B cell (primary cell): ENCODE measurements around the gene THRA. TPM values are rescaled to one million over a fixed set of nuclear protein-coding genes. Genes with fewer than 3 reads are reported as not detected.

Experiments used
- ATAC-seq: fragments of 200-7000 bp; cut with Tn5 transposase; one replicate; pipeline ENCODE4 v1.10.0; 2021; ENCODE audit warnings: low read depth, mild to moderate bottlenecking, moderate number of reproducible peaks, moderate library complexity
- CTCF ChIA-PET: fragments of 350-600 bp; sonication (Branson Sonifier 250); formaldehyde crosslinking; loops from one replicate; lab custom pipeline; 2021; ENCODE audit warnings: antibody characterized with exemption, inconsistent platforms; lab: Charles Lee
- POLR2A ChIA-PET: fragments of 350-600 bp; sonication (Branson Sonifier 250); formaldehyde crosslinking; loops from one replicate; lab custom pipeline; 2021; ENCODE audit warnings: antibody characterized with exemption; lab: Charles Lee
- DNase-seq: peaks from one replicate; pipeline ENCODE4 v3.0.0; 2013
- H2AFZ ChIP-seq: 2 replicates; pipeline ENCODE4 v1.6.1; 2012; ENCODE audit warnings: mild to moderate bottlenecking, low read depth, low read length; ENCODE audit not compliant: insufficient read depth, poor library complexity, severe bottlenecking
- H3K27ac ChIP-seq, 2 donors: 1 replicate in 1 of 2; 2 replicates in 1 of 2; pipeline ENCODE4 v1.5.1; 2012 to 2013; ENCODE audit warnings: low read length in 2 of 2, mild to moderate bottlenecking in 2 of 2, moderate library complexity in 1 of 2
- H3K27me3 ChIP-seq, 4 experiments: fragments of 200-600 bp in 1 of 4; sonication (generic) in 1 of 4; replicated peaks in 1 of 4; 1 replicate in 2 of 4; 2 replicates in 2 of 4; pipeline versions ENCODE4 v1.6.1 to v1.7.0; 2013 to 2016; ENCODE audit warnings: low read length in 3 of 4, mild to moderate bottlenecking in 2 of 4, mixed read lengths in 1 of 4, moderate library complexity in 1 of 4; ENCODE audit not compliant: insufficient read depth in 4 of 4, control insufficient read depth in 3 of 4; ENCODE audit errors: control extremely low read depth in 1 of 4
- H3K36me3 ChIP-seq, 2 experiments: replicated peaks in 1 of 2; 1 replicate in 1 of 2; 2 replicates in 1 of 2; pipeline versions ENCODE4 v1.6.1 to v1.7.1; 2013; ENCODE audit warnings: low read length in 1 of 2; ENCODE audit not compliant: insufficient read depth in 2 of 2, control insufficient read depth in 1 of 2; ENCODE audit errors: control extremely low read depth in 1 of 2, extremely low read depth in 1 of 2
- H3K4me1 ChIP-seq, 2 donors: fragments of 200-600 bp in 1 of 2; sonication (generic) in 1 of 2; 1 replicate in 1 of 2; 2 replicates in 1 of 2; pipeline versions ENCODE4 v1.5.1 to v1.6.1; 2013 to 2017; ENCODE audit warnings: low read length in 2 of 2; ENCODE audit not compliant: control insufficient read depth in 2 of 2, insufficient read depth in 2 of 2
- H3K4me2 ChIP-seq: replicated peaks from 2 replicates; pipeline ENCODE3; 2012; ENCODE audit warnings: mild to moderate bottlenecking, low read depth, low read length; ENCODE audit not compliant: poor library complexity, severe bottlenecking
- H3K4me3 ChIP-seq, 5 experiments: fragments of 200-600 bp in 1 of 5; sonication (generic) in 1 of 5; 1 replicate in 3 of 5; 2 replicates in 2 of 5; pipeline versions ENCODE4 v1.5.1 to v1.7.0; 2011 to 2016; ENCODE audit warnings: low read length in 4 of 5, mild to moderate bottlenecking in 4 of 5, low read depth in 2 of 5, control low read depth in 1 of 5, moderate library complexity in 1 of 5; ENCODE audit not compliant: insufficient read depth in 1 of 5; ENCODE audit errors: control extremely low read depth in 1 of 5, extremely low read depth in 1 of 5
- H3K79me2 ChIP-seq: fragments of 200-600 bp; sonication (generic); one replicate; pipeline ENCODE4 v1.6.0; 2016; ENCODE audit warnings: low read length; ENCODE audit not compliant: control insufficient read depth, insufficient read depth
- H3K9ac ChIP-seq: fragments of 200-600 bp; sonication (generic); 2 replicates; pipeline ENCODE4 v1.6.1; 2017; ENCODE audit warnings: mild to moderate bottlenecking, low read length, moderate library complexity
- H3K9me3 ChIP-seq, 3 donors: one replicate each; pipeline versions ENCODE4 v1.6.1 to v1.7.1; 2013; ENCODE audit warnings: low read length in 2 of 3; ENCODE audit not compliant: control insufficient read depth in 2 of 3, insufficient read depth in 1 of 3; ENCODE audit errors: control extremely low read depth in 1 of 3
- H4K20me1 ChIP-seq: 2 replicates; pipeline ENCODE4 v1.6.0; 2012; ENCODE audit warnings: mild to moderate bottlenecking, low read length; ENCODE audit not compliant: insufficient read depth, control insufficient read depth, poor library complexity, severe bottlenecking
- H3K27ac Mint-ChIP-seq: one replicate; pipeline ENCODE4 v1.8.0; 2021; ENCODE audit warnings: mixed read lengths
- H3K27me3 Mint-ChIP-seq: one replicate; pipeline ENCODE4 v1.8.0; 2021; ENCODE audit warnings: mixed read lengths
- H3K4me1 Mint-ChIP-seq: one replicate; pipeline ENCODE4 v1.8.0; 2021; ENCODE audit warnings: mixed read lengths
- H3K4me3 Mint-ChIP-seq: one replicate; pipeline ENCODE4 v1.8.0; 2021; ENCODE audit warnings: mixed read lengths
- H3K9me3 Mint-ChIP-seq: one replicate; pipeline ENCODE4 v1.8.0; 2022; ENCODE audit warnings: mixed read lengths; ENCODE audit not compliant: insufficient read depth
- CTCF ChIP-seq: fragments of 200-600 bp; IDR thresholded peaks from one replicate; pipeline ENCODE4 v1.8.0; 2022; ENCODE audit warnings: antibody characterized with exemption, mild to moderate bottlenecking
- EZH2 ChIP-seq: IDR thresholded peaks from 2 replicates; pipeline ENCODE4 v1.6.1; 2012; ENCODE audit warnings: borderline replicate concordance, low read depth, mild to moderate bottlenecking, moderate library complexity, low read length; ENCODE audit not compliant: insufficient read depth, poor library complexity, severe bottlenecking
- WGBS: methylation state at CpG from one replicate; pipeline ENCODE4 v1.1.5; 2013; ENCODE audit warnings: missing lambda C conversion rate; ENCODE audit not compliant: insufficient coverage; 5-methylcytosine and 5-hydroxymethylcytosine counted together
- intact Hi-C: fragments of 100-400 bp; cut with micrococcal nuclease; formaldehyde crosslinking; loops from one replicate; pipeline ENCODE4 v1.10.0; 2022
- polyA plus RNA-seq: library from polyadenylated mRNA; depleted of rRNA; stranded (reverse); fragments of >200 nt; gene quantifications from 2 replicates; pipeline ENCODE4 v1.2.3, GENCODE V29; 2012
- total RNA-seq, 2 donors: library from RNA; stranded (reverse); fragments of 120-200 nt in 1 of 2; gene quantifications; 1 replicate in 1 of 2; 2 replicates in 1 of 2; pipeline versions ENCODE4 v1.2.3 to v1.2.4, GENCODE V29; 2013 to 2022

THRA gene
- total and polyA plus RNA-seq, 2 donors (not counting 1 experiment from before 2014, with no cell fraction given) = 8.0 to 17.1 TPM

- DNase-seq (no peak), ATAC-seq (no peak)
- CTCF ChIA-PET = interaction anchor here (1.0 to 7.7 kb wide), 9 partner anchors 11 to 480 kb away, joined by 3 to 111 read pairs (median 8); partner anchors contain the start of genes CASC3, MED24 and THRA
- H3K4me3 Mint-ChIP-seq = peak overlapping the region; percentile 77
- TF ChIP-seq EZH2 = no peak
- H3K27me3 Mint-ChIP-seq = no peaks in the 10 kb centered on the region
- Histone ChIP-seq H3K9ac (peak overlapping the region; percentile 77), H3K4me1 (peaks cover 45 to 51% of the 10 kb centered on the region in 2 donors), H3K27me3 (no peaks in the 10 kb centered on the region), H3K9me3 (peaks cover 0 to 14% (median 0%) of the 10 kb centered on the region in 3 donors), H3K27ac (no peak overlapping the region), H3K4me2 (peak overlapping the region; percentile 90), H4K20me1 (no peaks in the 10 kb centered on the region), H2AFZ (peak overlapping the region; percentile 70), H3K4me3 (peak overlapping the region in 1 of 5 experiments; percentile 91), H3K79me2 (no peaks in the 10 kb centered on the region), H3K36me3 (peaks cover 0 to 9% of the 10 kb centered on the region in 2 experiments)
- intact Hi-C loops = no loop called here
- H3K27ac Mint-ChIP-seq = peak overlapping the region; percentile 54
- 63% methylated on average over 3 of the region's 16 CpGs for WGBS
- peaks cover 66% of the 10 kb centered on the region for H3K4me1 Mint-ChIP-seq
- H3K9me3 Mint-ChIP-seq = no peaks in the 10 kb centered on the region
- POLR2A ChIA-PET = interaction anchor here (0.8 to 1.3 kb wide), 5 partner anchors 15 to 39 kb away, joined by 3 to 7 read pairs (median 3); partner anchors contain the start of genes CASC3, MSL1 and THRA
Measured at GRCh38 chr17:40101367-40102210, 38.8 kb downstream of the THRA start.

GRCh38 chr17:40103071-40103661, 40.4 kb downstream of the THRA start:
- ATAC-seq (no peak), DNase-seq (no peak)
- no peaks in the 10 kb centered on the region for H4K20me1 ChIP-seq
- no peak overlapping the region for H3K27ac ChIP-seq
- intact Hi-C loops = no loop called here
- Mint-ChIP-seq H3K4me3 (no peak overlapping the region), H3K27ac (no peak overlapping the region), H3K4me1 (peaks cover 65% of the 10 kb centered on the region), H3K27me3 (no peaks in the 10 kb centered on the region), H3K9me3 (no peaks in the 10 kb centered on the region)
- no peak overlapping the region for H3K4me2 ChIP-seq
- H3K4me1 ChIP-seq = peaks cover 45 to 51% of the 10 kb centered on the region in 2 donors
- no peak overlapping the region for H3K4me3 ChIP-seq
- whole genome bisulfite sequencing = 91% methylated on average over 1 of the region's 3 CpGs
- ChIA-PET CTCF (interaction anchor here (0.6 to 7.2 kb wide), 9 partner anchors 9 to 90 kb away, joined by 3 to 111 read pairs (median 4); partner anchors contain the start of gene CASC3), POLR2A (interaction anchor here (0.5 kb wide), 1 partner anchor 53 kb away, joined by 6 read pairs; no protein-coding TSS in a partner anchor)
- no peak overlapping the region for H2AFZ ChIP-seq
- H3K36me3 ChIP-seq = no peaks in the 10 kb centered on the region
- no peaks in the 10 kb centered on the region for H3K27me3 ChIP-seq
- H3K9ac ChIP-seq = no peak overlapping the region
- H3K9me3 ChIP-seq = peaks cover 0 to 9% (median 0%) of the 10 kb centered on the region in 3 donors
- H3K79me2 ChIP-seq = no peaks in the 10 kb centered on the region
- no peak for TF ChIP-seq CTCF
- no peak for TF ChIP-seq EZH2
